Hematopoietic multipotent progenitor cell treated with erythropoietin and hydrocortisone succinate and interleukin-3 and kit ligand, for 8 days (in vitro differentiated cells): Measurements from ENCODE around the gene ZBTB8OS.
"Not testable (repeated sequence)": the region's sequence is repeated elsewhere in the genome, so short reads cannot be mapped to it uniquely, and the experiment has no call there.

Experiments
- DNase-seq: peaks from one replicate; pipeline ENCODE4 v3.0.0-alpha.2; 2015

ZBTB8OS gene

DNA sequence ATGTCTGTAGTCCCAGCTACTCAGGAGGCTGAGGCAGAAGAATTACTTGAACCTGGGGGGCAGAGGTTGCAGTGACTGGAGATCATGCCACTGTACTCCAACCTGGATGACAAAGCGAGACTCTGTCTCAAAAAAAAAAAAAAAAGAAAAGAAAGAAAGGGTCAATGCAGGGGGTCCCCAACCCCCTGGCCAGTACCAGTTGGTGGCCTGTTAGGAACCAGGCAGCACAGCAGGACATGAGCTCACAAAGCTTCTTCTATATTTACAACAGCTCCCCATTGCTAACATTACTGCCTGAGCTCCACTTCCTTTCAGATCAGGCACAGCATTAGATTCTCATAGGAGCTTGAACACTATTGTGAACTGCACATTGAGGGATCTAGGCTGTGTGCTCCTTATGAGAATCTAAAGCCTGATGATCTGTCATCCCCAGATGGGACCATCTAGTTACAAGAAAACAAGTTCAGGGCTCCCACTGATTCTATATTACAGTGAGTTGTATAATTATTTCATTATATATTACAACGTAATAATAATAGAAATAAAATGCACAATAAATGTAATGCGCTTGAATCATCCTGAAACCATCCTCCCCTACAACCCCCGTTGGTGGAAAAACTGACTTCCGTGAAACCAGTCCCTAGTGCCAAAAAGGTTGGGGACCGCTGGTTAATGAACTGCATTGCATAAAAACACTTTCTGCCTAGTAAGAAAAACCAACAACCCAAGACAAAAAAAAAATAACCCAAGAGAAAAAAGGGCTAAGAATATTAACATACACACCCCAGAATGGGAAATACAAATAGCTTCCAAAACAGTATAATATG, 2.8 kb downstream of the ZBTB8OS start:
- DNase-seq: no peak

GRCh38 chr1:32644426-32644825, 5.9 kb downstream of the ZBTB8OS start:
- DNase-seq: no peak

DNA sequence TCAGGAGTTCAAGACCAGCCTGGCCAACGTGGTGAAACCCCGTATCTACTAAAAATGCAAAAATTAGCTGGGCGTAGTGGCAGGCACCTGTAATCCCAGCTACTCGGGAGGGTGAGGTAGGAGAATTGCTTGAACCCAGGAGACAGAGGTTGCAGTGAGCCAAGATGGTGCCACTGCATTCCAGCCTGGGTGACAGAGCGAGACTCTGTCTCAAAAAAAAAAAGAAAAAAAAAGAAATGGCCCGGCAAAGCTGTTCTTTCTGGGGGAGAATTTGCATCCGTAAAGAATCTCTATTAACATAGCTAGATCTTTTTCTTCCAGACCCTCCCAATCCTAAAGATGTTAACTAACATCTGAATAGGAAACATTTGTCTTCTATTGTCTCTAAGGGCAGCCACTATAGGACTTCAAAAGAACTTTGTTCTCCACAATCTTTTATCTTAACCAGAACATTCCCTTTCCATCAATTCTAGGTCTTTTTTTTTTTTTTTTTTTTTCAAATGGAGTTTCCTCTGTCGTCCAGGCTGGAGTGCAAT, 8.0 kb downstream of the ZBTB8OS start:
- not testable (repeated sequence) for DNase-seq

GRCh38 chr1:32639489-32640075, 10.8 kb downstream of the ZBTB8OS start:
- DNase-seq: no peak

- no peak for DNase-seq
These were observed 13.3 kb downstream of the ZBTB8OS start for GRCh38 chr1:32636914-32637645.

- DNase-seq: no peak
These were observed 14.7 kb downstream of the ZBTB8OS start for GRCh38 chr1:32635508-32636277.

- no peak for DNase-seq
These were observed 17.5 kb downstream of the ZBTB8OS start for GRCh38 chr1:32632829-32633228.

DNA sequence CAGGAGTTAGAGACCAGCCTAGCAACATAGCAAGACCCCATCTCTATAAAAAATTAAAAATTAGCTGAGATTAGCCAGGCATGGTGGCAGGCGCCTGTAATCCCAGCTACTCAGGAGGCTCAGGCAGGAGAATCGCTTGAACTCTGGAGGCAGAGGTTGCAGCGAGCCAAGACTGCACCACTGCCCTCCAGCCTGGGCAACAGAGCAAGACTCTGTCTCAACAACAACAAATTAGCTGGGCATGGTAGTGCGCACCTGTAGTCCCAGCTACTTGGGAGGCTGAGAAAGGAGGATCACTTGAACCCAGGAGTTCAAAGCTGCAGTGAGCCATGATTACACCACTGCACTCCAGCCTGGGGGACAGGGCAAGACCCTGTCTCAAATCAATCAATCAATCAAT, 20.2 kb downstream of the ZBTB8OS start:
- not testable (repeated sequence) for DNase-seq

DNA sequence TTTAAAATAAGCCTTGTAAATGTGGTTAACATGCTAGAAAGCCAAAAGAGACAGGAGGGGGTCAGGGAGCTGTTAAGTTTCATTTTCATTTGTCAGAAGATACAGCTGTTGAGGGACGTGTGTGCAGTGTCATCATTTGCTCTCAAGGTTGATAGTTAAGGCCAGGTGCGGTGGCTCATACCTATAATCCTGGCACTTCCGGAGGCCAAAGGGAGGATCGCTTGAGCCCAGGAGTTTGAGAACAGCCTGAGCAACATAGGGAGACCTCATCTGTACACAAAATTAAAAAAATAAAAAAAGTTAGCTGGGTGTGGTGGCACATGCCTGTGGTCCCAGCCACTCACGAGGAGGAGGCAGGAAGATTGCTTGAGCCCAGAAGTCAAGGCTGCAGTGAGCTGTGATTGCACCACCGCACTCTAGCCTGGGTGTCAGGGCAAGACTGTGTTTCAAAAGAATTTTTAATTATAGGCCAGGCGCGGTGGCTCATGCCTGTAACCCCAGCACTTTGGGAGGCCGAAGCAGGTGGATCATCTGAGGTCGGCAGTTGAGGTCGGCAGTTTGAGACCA, 22.7 kb downstream of the ZBTB8OS start:
- no peak for DNase-seq

- DNase-seq: no peak
These were observed 24.2 kb downstream of the ZBTB8OS start for GRCh38 chr1:32626176-32626575.

DNA sequence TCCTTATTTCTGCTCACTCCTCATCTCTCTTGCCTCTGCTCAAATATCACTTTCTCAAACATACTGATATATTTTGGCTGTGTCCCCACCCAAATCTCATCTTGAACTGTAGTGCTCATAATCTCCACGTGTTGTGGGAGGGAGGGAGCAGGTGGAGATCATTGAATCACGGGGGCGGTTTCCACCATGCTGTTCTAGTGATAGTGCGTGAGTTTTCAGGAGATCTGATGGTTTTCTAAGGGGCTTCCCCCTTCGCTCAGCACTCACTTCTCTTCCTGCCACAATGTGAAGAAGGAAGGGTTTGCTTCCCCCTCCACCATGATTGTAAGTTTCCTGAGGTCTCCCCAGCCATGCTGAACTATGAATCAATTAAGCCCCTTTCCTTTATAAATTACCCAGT, 26.6 kb downstream of the ZBTB8OS start:
- peak; percentile 26 for DNase-seq

DNA sequence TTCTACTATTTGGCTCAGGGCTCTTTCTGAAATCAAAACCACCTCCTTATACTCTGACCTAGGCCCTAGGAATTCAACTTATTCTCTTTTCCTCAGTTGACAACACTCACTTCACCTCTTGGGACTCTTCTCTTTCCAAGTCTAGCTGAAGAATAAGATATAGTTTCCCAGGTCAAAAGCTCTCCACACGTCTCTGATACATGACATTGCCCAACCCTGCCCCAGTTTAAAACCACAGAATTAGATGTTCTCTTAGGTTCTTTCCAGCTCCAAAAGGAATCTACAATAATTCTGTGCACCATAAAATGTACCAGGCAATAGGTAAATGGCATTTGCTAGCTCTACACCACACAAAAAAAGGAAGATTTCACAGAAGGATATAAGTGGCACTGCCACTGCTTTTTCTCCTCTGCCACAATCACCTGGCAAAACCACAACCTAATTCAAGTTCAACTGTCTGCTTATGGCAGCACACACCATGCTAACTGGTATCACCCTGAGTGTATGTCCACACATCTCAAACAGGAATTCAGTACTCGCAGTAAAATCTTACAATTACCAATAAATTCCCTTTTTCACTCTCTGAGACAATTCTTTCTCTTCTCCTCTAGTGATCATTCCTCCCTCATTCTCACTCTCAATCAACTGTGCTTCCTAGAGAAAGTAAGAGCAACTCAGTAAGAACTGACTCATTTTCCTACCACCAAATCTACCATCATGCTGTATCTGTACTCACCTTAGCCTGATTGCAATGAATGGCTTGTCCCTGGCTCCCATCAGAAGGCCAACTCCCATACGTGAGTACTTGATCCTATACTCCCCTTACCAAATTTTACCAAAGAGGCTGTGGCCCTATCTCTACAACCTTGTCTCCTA, 27.3 kb downstream of the ZBTB8OS start:
- no peak for DNase-seq

GRCh38 chr1:32622205-32622604, 28.1 kb downstream of the ZBTB8OS start:
- no peak for DNase-seq

GRCh38 chr1:32619701-32620485, 30.5 kb downstream of the ZBTB8OS start:
- peak; percentile 49 for DNase-seq

DNA sequence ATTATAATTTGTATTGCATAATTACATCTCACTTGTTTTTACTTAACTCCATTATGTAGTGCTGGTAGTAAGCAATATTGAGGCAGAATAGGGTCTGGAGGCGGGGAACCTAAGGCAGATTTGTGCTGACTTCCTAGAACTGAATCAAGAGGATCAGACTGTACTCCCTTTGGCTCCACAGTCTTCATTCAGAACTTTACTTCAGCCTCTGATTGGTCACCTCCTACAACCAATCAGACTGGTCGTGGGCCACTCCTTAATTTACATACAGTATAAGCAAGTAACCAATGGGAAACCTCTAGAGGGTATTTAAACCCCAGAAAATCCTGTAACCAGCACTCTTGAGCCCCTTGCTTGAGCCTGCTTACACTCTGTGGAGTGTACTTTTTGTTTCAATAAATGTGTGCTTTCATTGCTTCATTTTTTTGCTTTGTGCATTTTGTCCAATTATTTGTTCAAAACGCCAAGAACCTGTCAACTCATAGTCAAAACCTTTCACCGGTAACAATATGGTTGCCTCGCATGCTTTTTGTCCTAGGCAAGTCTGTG, 31.6 kb downstream of the ZBTB8OS start:
- DNase-seq: peak; percentile 49

DNA sequence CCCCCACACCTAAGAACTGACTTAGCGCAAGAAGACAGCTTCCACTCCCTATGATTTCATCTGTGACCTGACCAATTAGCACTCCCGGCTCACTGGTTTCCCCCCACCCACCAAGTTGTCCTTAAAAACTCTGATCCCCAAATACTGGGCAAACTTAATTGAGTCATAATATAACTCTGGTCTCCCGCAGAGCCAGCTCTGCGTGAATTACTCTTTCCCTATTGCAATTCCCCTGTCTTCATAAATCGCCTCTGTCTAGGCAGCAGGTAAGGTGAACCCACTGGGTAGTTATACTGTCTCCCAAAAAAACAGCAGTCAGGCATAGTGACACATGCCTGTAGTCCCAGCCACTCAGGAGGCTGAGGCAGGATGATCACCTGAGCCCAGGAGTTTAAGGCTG, 36.9 kb downstream of the ZBTB8OS start:
- DNase-seq: no peak

GRCh38 chr1:32612189-32612881, 38.0 kb downstream of the ZBTB8OS start:
- peak; percentile 82 for DNase-seq

- no peak for DNase-seq
These were observed 38.5 kb downstream of the ZBTB8OS start for GRCh38 chr1:32611859-32612188.

- DNase-seq: no peak
These were observed 41.2 kb downstream of the ZBTB8OS start for GRCh38 chr1:32609180-32609579.
